AG09309 (cell line): ENCODE measurements around the gene C2orf49.

ENCODE experiments used
- DNase-seq: peaks from one replicate; pipeline ENCODE4 v3.0.0-alpha.2; 2010; ENCODE audit warnings: low read depth
- H3K4me3 ChIP-seq: 2 replicates; pipeline ENCODE4 v1.5.1; 2011; ENCODE audit warnings: mild to moderate bottlenecking, low read depth, low read length, moderate library complexity; ENCODE audit not compliant: control insufficient read depth
- TF ChIP-seq, protein P1 (sequence below): IDR thresholded peaks from 2 replicates; pipeline ENCODE4 v1.5.1; 2011; ENCODE audit warnings: mild to moderate bottlenecking, low read depth, low read length, inconsistent platforms; ENCODE audit not compliant: insufficient read depth, control insufficient read depth; ENCODE audit errors: missing control alignments

The C2orf49 gene

DNA sequence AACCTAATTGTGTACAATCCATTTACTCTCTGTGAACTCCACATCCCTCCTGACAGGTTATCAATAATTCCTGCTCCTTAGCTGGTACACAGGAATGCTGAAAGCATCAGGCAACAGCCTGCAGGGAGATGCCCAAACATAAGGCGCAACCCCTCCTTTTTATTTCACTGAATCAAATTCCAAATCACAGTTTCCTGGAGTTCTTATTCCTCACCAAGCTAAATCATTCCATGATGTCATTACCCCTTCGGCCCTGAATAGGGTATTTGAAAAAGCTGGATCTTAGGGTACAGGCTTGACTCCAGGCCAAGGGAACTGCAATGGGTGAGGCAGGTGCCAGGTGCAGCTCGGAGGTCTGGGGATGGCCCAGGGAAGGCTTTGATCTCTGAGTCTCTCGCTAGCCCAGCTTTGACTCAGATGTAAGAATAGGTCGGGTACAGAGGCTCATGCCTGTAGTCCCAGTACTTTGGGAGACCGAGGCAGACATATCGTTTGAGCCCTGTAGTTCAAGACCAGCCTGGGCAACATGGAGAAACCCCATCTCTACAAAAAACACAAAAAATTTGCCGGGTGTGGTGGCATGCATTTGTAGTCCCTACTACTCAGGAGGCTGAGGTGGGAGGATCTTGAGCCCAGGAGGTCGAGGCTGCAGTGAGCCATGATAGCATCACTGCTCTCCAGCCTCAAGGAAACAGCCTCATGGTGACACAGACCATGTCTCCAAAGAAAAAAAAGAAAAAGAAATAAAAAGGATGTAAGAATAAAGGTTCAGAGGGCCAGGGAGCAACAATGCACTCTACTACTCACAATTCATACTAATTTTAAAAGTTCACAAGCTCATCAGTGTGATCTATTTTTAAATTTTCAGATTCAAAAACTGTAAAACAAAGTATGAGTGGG, 54.7 kb downstream of the C2orf49 start:
- TF ChIP-seq, protein P1, sequence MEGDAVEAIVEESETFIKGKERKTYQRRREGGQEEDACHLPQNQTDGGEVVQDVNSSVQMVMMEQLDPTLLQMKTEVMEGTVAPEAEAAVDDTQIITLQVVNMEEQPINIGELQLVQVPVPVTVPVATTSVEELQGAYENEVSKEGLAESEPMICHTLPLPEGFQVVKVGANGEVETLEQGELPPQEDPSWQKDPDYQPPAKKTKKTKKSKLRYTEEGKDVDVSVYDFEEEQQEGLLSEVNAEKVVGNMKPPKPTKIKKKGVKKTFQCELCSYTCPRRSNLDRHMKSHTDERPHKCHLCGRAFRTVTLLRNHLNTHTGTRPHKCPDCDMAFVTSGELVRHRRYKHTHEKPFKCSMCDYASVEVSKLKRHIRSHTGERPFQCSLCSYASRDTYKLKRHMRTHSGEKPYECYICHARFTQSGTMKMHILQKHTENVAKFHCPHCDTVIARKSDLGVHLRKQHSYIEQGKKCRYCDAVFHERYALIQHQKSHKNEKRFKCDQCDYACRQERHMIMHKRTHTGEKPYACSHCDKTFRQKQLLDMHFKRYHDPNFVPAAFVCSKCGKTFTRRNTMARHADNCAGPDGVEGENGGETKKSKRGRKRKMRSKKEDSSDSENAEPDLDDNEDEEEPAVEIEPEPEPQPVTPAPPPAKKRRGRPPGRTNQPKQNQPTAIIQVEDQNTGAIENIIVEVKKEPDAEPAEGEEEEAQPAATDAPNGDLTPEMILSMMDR: no peak
- no peak for DNase-seq

DNA sequence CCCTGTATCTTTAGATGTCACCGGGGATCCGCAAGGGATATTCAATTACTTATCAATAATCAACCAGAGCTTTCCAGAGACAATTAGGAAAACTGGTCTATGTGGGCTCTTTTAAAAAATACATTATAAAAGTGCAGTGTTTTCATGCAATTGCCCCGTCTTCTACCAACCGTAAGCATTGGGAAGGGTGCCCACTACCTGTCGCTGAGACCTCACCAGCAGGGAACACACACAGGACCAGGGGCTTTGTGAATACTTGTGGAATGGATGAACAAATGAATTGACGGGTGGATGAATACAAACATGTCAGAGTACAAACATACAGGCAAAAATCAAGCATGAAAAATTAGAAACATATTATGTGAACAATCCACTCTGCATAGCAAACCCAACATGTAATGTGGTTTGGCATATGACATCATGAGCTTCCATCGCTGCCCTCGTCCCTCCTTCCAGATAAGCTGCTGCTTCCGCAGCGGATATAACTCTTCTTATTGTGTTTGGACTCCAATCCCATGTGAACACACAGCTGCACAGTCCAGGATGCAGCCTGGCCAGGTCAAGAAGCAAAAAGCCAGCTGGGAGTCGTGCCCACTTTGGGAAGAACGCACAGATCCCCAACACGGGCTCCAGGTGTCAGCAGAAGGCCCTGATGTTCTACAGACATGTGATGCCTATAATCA, 56.2 kb downstream of the C2orf49 start:
- DNase-seq: no peak
- no peak overlapping the region for H3K4me3 ChIP-seq
- TF ChIP-seq, protein P1: no peak

More for the DNA sequence above, 54.7 kb downstream of the C2orf49 start:
- no peak overlapping the region for H3K4me3 ChIP-seq

DNA sequence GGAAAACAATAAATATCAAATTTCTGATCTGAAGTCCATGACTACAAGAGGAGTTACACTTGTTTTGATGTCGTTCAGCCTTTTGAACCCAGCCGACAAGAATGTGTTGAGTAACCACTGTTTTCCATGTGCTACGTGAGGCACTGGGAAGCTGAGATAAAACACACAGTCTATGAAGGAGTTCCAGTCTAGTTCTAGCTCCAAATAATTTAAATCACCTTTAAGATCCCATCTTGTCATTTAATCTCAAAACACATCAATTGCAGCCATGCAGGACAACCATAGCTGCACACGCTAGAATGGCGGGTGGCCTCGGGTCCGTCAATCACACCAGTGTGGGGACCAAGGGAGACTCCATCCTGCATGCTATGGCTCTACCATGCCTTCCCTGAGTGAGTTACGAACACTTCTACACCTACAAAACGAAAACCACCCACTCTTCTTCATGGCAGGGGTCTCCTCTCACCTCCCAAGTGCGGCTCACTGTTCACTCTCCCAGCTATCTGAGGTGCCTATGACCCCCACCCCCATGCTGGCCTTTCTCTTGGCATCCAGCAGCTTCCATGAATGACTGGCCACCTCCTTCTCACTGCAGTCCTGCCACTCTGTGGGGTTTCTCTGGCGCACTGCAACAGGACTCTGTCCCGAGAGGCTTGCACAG, 57.7 kb downstream of the C2orf49 start:
- TF ChIP-seq, protein P1: no peak
- DNase-seq: no peak
- peak overlapping the region; percentile 65 for H3K4me3 ChIP-seq

DNA sequence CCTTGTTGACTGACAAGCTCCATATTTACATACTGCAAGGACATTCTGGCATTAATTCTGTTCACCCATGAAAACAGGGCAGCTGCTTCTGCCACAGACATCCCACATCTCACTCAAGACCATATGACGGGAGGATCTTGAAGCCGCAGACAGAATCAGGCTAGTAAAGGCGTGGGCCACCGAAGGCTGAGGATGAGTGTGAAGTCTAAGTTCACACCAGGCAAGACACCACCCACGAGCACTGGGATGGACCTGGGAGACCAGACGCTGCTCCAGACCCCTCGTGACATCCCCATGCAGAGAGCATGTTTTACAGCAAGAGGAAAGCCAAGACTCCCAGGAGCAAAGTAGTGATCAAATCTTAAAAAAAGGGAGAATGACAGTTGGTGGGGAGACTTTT, 58.4 kb downstream of the C2orf49 start:
- H3K4me3 ChIP-seq: peak overlapping the region; percentile 65
- TF ChIP-seq, protein P1: no peak
- DNase-seq: no peak

DNA sequence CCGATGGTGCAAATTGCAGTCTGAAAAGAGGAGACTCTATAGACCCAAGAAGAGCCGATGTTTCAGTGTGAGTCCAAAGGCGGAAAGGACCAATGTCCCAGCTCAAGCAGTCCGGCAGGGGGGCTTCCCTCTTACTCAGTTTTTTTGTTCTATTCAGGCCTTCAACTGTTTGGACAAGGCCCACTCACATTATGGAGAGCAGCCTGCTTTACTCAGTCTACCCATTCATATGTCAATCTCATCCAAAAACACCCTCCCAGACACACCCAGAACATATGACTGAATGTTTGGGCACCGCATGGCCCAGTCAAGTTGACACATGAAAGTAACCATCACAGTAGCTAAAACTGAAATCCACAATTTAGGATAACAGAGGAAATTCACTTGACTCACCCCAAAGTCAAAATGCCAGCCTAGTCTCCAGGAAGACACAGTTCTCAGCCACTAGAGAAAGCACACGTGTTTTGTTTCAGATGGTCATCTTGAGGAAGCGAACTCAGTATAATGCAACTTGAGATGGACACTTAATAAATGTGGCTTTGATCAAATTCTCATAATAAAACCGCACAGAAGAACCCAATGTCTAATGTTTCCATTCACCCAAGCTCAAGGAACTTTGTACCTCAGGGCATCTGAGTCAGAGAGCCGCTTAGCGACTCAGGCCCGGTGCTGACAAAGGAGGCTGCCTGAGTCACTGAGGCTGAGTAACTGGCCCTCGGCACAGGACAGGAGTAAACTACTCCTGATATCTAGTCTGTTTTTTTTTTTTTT, 59.1 kb downstream of the C2orf49 start:
- DNase-seq: peak; percentile 97
- H3K4me3 ChIP-seq: peak overlapping the region; percentile 65
- TF ChIP-seq, protein P1: no peak
